DOHH2 (cell line): ENCODE measurements around the gene SKAP2.

ENCODE experiments used
- H3F3A ChIP-seq: fragments of 200-600 bp; sonication (generic), shearing (Covaris generic); 2 replicates; pipeline ENCODE4 v1.6.0; 2016; ENCODE audit warnings: antibody characterized with exemption, mild to moderate bottlenecking; ENCODE audit not compliant: control insufficient read depth, insufficient read depth
- H3K27ac ChIP-seq: fragments of 200-600 bp; sonication (generic); 2 replicates; pipeline ENCODE4 v1.5.1; 2014; ENCODE audit warnings: low read depth, mild to moderate bottlenecking, low read length, moderate library complexity
- H3K27me3 ChIP-seq: fragments of 200-600 bp; sonication (generic); 2 replicates; pipeline ENCODE4 v1.6.1; 2014; ENCODE audit warnings: mild to moderate bottlenecking, low read length, mixed read lengths; ENCODE audit not compliant: control insufficient read depth
- H3K36me3 ChIP-seq: fragments of 200-600 bp; sonication (generic); 2 replicates; pipeline ENCODE4 v1.6.1; 2014; ENCODE audit warnings: mild to moderate bottlenecking, low read length, moderate library complexity, mixed read lengths; ENCODE audit not compliant: control insufficient read depth
- H3K4me1 ChIP-seq: fragments of 200-600 bp; sonication (generic); 2 replicates; pipeline ENCODE4 v1.6.1; 2014; ENCODE audit warnings: mild to moderate bottlenecking, low read length, mixed read lengths; ENCODE audit not compliant: control insufficient read depth
- H3K4me2 ChIP-seq: fragments of 200-600 bp; sonication (generic); 2 replicates; pipeline ENCODE4 v1.6.0; 2014; ENCODE audit warnings: mild to moderate bottlenecking, low read length, moderate library complexity
- H3K4me3 ChIP-seq: fragments of 200-600 bp; sonication (generic); 2 replicates; pipeline ENCODE4 v1.5.1; 2014; ENCODE audit warnings: mild to moderate bottlenecking, low read length, mixed read lengths
- H3K79me2 ChIP-seq: fragments of 200-600 bp; sonication (generic); 2 replicates; pipeline ENCODE4 v1.6.1; 2014; ENCODE audit warnings: mild to moderate bottlenecking, low read length, mixed read lengths; ENCODE audit not compliant: control insufficient read depth
- H3K9me2 ChIP-seq: fragments of 200-600 bp; sonication (generic); replicated peaks from 2 replicates; pipeline ENCODE4 v1.6.1; 2014; ENCODE audit warnings: mild to moderate bottlenecking, low read length, mixed read lengths; ENCODE audit not compliant: control insufficient read depth
- H3K9me3 ChIP-seq: fragments of 200-600 bp; sonication (generic); 2 replicates; pipeline ENCODE4 v1.6.1; 2014; ENCODE audit warnings: antibody characterized with exemption, low read length, mixed read lengths; ENCODE audit not compliant: control insufficient read depth, insufficient read depth
- H4K20me1 ChIP-seq: fragments of 200-600 bp; sonication (generic); 2 replicates; pipeline ENCODE4 v1.6.0; 2014; ENCODE audit warnings: low read depth, mild to moderate bottlenecking, antibody characterized with exemption, low read length, moderate library complexity; ENCODE audit not compliant: control insufficient read depth, insufficient read depth
- CTCF ChIP-seq: fragments of 200-600 bp; sonication (generic); IDR thresholded peaks from one replicate; pipeline ENCODE4 v1.5.1; 2014; ENCODE audit warnings: antibody characterized with exemption, mild to moderate bottlenecking, low read depth, low read length; ENCODE audit not compliant: poor library complexity, severe bottlenecking
- EZH2phosphoT487 ChIP-seq: fragments of 200-600 bp; sonication (generic); IDR thresholded peaks from 2 replicates; pipeline ENCODE4 v1.6.1; 2017; ENCODE audit warnings: borderline replicate concordance, mild to moderate bottlenecking, antibody characterized with exemption, low read length, moderate library complexity, mixed read lengths

Gene SKAP2

GRCh38 chr7:26627891-26628341 is 236.5 kb downstream of the SKAP2 start:
- Histone ChIP-seq H4K20me1 (no peaks in the 10 kb centered on the region), H3K79me2 (no peaks in the 10 kb centered on the region), H3K9me3 (no peaks in the 10 kb centered on the region), H3K4me3 (no peak overlapping the region), H3K36me3 (no peaks in the 10 kb centered on the region), H3K27me3 (peaks cover 5% of the 10 kb centered on the region; the same call in 1 of the 2 replicates), H3K4me1 (no peaks in the 10 kb centered on the region), H3K9me2 (no peaks in the 10 kb centered on the region), H3K4me2 (no peak overlapping the region), H3K27ac (no peak overlapping the region), H3F3A (no peaks in the 10 kb centered on the region)
- TF ChIP-seq EZH2phosphoT487 (no peak), CTCF (no peak)

- H3K9me2 ChIP-seq, result no peaks in the 10 kb centered on the region
- no peaks in the 10 kb centered on the region for H3K36me3 ChIP-seq
- no peaks in the 10 kb centered on the region for H3K9me3 ChIP-seq
- H4K20me1 ChIP-seq, result no peaks in the 10 kb centered on the region
- no peak overlapping the region for H3K4me3 ChIP-seq
- H3K27ac ChIP-seq, result no peak overlapping the region
- H3F3A ChIP-seq, result no peaks in the 10 kb centered on the region
- H3K27me3 ChIP-seq, result peaks cover 6% of the 10 kb centered on the region; the same call in 1 of the 2 replicates
- H3K79me2 ChIP-seq, result no peaks in the 10 kb centered on the region
- no peak overlapping the region for H3K4me2 ChIP-seq
- no peak for TF ChIP-seq CTCF
- H3K4me1 ChIP-seq, result no peaks in the 10 kb centered on the region
Observed at GRCh38 chr7:26627221-26627620, 237.2 kb downstream of the SKAP2 start.

GRCh38 chr7:26626687-26627086 is 237.7 kb downstream of the SKAP2 start:
- Histone ChIP-seq H3K9me3 (no peaks in the 10 kb centered on the region), H3K79me2 (no peaks in the 10 kb centered on the region), H3K27me3 (peaks cover 6% of the 10 kb centered on the region; the same call in 1 of the 2 replicates), H3K36me3 (no peaks in the 10 kb centered on the region), H4K20me1 (no peaks in the 10 kb centered on the region), H3K9me2 (no peaks in the 10 kb centered on the region), H3F3A (no peaks in the 10 kb centered on the region), H3K4me2 (no peak overlapping the region), H3K4me3 (no peak overlapping the region), H3K27ac (no peak overlapping the region), H3K4me1 (no peaks in the 10 kb centered on the region)
- TF ChIP-seq EZH2phosphoT487 (no peak), CTCF (no peak)

- Histone ChIP-seq H3F3A (no peaks in the 10 kb centered on the region), H3K9me2 (no peaks in the 10 kb centered on the region), H3K4me2 (no peak overlapping the region), H3K9me3 (no peaks in the 10 kb centered on the region), H3K79me2 (no peaks in the 10 kb centered on the region), H3K4me1 (no peaks in the 10 kb centered on the region), H3K27ac (no peak overlapping the region), H3K36me3 (no peaks in the 10 kb centered on the region), H3K27me3 (peaks cover 6% of the 10 kb centered on the region; the same call in 1 of the 2 replicates), H3K4me3 (no peak overlapping the region), H4K20me1 (no peaks in the 10 kb centered on the region)
- TF ChIP-seq CTCF, result no peak
- TF ChIP-seq EZH2phosphoT487, result no peak
Observed at GRCh38 chr7:26626156-26626555, 238.2 kb downstream of the SKAP2 start.
